NCI-H1930 (cell line): ENCODE measurements around the gene CCDC152.
"Not testable (repeated sequence)": the region's sequence is repeated elsewhere in the genome, so short reads cannot be mapped to it uniquely, and the experiment has no call there.

Experiments
- DNase-seq, 2 experiments: peaks; one replicate each; lab custom pipeline; 2025; lab: John Stamatoyannopoulos, UW

CCDC152 gene, protein sequence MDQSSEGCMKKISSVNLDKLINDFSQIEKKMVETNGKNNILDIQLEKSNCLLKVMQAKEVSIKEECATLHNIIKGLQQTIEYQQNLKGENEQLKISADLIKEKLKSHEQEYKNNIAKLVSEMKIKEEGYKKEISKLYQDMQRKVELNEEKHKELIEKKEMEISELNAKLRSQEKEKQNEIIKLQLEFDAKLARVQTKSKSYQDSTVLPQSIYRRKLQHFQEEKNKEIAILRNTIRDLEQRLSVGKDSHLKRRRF

DNA sequence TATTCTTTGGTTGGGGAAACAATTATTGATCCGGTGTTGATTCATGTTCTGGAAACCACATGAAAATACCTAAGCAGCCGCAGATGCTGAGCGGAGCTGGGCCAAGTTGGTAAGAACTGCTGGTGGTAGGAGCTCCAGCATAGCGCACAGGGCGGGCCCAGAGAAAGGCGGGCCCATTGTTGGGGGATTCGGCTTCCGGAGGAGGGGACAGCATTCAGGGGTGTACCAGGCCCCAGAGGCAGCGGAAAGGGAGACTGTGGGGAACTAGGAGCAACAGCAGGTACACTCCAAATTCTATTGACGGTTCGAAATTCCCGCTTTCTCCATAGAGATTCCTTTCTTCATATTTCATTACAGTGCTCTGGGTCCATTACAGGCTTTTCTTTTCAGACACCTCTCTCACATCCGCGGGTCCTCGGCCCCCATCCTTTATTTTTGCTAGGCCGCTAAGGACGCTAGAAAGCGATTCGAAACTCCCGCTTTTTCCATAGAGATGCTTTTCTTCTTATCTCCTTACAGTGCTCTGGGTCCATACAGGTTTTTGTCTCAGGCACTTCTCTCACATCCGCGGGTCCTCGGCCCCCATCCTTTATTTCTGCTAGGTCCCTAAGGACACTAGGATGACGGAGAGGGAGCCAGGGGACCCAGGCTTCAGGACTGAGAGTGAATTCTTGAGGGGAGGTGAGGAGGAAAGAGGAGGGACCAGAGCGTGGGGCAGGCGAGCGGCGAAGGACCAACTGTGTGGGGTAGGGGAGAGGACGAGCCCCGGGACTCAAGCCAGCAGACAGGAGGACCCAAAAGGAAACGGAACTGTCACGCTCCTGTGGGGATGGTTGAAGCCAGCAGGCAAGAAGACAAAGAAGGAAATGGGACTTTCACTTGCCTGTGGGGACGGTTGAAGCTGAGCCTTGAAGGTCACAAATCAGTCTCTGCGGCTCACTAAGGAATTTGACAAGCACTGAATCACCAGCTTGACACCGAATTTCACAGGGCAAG is at the start of gene CCDC152:
Gene CCDC152, plus strand, starts transcription at position 213 of the 996 bp plus-strand sequence. CDS start 2,304 bp downstream, outside the sequence.
- DNase-seq: no peak

- DNase-seq: no peak
These were observed 40.8 kb upstream of the CCDC152 start for GRCh38 chr5:42715785-42716184.

DNA sequence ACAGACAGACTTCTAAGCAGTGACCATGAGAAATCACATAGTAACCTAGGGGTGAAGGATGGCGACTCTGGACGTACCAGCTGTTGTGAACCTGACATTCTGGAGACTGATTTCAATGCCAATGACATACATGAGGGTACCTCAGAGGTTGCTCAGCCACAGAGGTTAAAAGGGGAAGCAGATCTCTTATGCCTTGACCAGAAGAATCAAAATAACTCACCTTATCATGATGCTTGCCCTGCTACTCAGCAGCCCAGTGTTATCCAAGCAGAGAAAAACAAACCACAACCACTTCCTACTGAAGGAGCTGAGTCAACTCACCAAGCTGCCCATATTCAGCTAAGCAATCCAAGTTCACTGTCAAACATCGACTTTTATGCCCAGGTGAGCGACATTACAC is 38.0 kb upstream of the CCDC152 start:
- DNase-seq: no peak

- DNase-seq: no peak
These were observed 37.6 kb upstream of the CCDC152 start for GRCh38 chr5:42719034-42719433.

DNA sequence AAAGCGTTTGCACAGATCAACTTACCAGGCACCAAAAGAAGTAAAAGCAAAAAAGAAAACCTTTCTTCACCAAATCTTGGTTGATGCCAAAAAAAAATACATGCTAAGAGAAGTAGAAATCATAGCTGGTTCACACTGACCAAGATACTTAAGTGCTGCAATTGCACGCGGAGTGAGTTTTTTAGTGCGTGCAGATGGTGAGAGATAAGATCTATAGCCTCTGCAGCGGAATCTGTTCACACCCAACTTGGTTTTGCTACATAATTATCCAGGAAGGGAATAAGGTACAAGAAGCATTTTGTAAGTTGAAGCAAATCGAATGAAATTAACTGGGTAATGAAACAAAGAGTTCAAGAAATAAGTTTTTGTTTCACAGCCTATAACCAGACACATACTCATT is 36.4 kb upstream of the CCDC152 start:
- DNase-seq: no peak

- no peak for DNase-seq
These were observed 35.1 kb upstream of the CCDC152 start for GRCh38 chr5:42721484-42721883.

GRCh38 chr5:42734531-42735058 is 22.0 kb upstream of the CCDC152 start:
- not testable (repeated sequence) for DNase-seq

- no peak for DNase-seq
These were observed 15.7 kb upstream of the CCDC152 start for GRCh38 chr5:42740920-42741319.

DNA sequence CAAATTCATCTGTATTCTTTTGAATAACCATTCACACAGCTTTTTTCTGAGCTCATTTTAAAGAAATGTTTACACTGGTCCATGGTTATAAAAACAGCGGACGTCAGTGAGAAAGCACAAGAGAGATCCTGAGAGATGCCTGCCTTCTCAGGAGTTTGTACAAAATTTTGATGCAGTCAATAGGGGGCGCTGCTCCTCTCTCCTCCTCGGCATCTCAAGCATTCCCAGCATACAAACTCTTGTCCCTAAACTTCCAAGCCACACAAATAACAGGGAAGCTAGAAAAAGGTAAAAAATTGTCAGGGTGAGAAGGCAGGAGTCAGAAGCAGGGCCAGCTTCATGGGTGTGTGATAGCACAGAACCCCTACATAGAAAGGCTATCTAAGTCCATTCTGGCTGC is 11.2 kb upstream of the CCDC152 start:
- DNase-seq: no peak

DNA sequence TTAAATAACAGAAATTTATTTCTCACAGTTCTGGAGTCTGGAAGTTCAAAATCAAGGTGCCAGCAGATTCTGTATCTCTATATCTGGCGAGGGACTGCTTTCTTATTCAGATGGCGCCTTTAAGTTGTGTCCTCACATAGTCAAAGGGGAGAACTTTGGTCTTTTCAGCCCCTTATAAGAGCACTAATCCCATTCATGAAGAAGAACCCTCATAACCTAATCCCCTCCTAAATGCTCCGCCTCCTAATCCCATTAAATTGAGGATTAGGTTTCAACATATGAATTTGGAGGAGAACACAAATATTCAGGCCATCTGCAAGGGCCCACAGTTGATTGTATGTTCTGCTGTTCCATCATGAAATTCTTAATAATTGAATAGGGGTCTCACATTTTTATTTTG is 10.8 kb upstream of the CCDC152 start:
- DNase-seq: no peak

DNA sequence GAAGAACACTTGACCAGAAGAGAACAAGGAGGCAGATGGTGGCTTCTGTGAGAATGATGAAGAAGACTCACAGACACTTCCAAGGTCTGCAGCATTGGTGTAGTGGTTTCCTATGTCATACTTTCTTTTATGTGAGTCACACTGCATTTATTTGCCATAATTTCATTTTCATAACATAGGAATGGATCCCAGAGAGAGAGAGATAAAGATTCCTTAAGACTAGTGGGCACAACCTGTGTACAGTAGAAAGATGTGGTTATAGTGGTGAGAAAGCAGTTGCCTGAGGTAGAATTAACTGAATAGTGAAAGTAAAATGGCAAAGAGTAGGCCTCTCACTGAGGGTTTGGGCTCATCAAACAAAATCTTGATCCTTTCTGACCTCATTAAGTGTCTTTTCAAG is 7.6 kb upstream of the CCDC152 start:
- DNase-seq: no peak

DNA sequence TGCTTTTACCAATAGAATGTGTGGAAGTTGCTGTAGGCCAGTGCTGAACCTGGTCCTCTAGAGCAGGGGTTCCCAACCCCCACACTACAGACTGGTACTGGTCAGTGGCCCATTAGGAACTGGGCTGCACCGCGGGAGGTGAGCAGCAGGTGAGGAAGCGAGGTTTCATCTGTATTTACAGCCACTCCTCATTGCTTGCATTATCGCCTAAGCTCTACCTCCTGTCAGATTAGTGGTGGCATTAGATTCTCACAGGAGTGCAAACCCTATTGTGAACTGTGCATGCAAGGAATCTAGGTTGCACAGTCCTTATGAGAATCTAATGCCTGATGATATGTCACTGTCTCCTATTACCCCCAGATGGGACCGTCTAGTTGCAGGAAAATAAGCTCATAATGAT is 6.1 kb upstream of the CCDC152 start:
- no peak for DNase-seq

GRCh38 chr5:42751044-42751443 is 5.6 kb upstream of the CCDC152 start:
- no peak for DNase-seq

GRCh38 chr5:42753099-42753498 is 3.5 kb upstream of the CCDC152 start:
- no peak for DNase-seq

DNA sequence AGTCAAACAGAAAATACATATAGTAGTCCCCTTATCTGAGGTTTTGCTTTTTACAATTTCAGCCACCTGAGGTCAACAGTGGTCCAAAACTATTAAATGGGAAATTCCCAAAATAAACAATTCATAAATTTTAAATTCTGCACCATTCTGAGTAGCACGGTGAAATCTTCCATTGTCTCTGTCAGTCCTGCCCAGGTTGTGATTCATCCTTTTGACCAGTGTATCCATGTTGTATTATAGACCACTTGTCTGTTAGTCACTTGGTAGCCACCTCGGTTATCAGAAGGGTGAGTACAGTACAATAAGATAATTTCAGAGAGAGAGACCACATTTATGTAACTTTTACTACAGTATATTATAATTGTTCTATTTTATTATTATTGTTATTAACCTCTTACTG is 2.8 kb downstream of the CCDC152 start:
- DNase-seq: no peak

- DNase-seq: no peak
These were observed 3.8 kb downstream of the CCDC152 start for GRCh38 chr5:42760426-42760825.

- no peak for DNase-seq
These were observed 5.2 kb downstream of the CCDC152 start for GRCh38 chr5:42761791-42762190.

GRCh38 chr5:42767491-42768105 is 11.0 kb downstream of the CCDC152 start:
- DNase-seq: peak in 1 of 2 experiments; percentile 34

DNA sequence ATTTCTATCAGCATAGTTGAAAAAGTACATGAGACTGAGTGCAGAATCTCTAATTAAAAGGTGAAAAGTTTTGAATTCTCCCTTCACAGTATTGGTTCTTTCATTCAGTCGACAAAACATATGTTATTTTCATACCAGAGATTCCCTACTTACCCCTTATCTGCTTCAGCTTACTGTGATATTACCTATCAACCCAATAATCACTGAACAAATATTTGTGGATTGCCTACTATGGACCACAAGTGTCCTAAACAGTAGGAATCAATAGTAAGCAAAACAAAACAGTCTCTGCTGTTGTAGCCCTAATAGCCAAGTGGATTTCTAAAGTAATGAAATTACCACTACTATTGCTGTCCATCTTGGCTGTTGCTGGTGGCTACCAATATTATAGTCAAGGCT is 11.5 kb downstream of the CCDC152 start:
- no peak for DNase-seq

DNA sequence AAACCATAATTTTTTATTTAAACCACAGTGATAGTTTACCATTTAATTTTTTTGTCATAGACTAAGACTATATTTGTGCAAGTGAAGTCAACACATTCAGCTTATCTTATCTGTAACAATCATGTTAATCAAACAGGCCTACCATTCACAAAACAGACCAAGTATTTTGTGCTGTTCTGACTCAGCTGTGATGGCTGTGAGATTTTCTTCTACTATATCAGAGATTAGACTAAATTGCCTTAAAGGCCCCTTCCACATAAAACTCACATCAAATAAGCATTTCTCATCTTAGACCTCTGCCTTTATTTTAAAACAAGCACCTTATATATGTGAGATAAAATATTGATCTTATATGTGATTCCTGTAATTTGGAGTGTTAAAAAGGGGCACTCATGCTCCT is 13.4 kb downstream of the CCDC152 start:
- no peak for DNase-seq

GRCh38 chr5:42772265-42772993 is 15.8 kb downstream of the CCDC152 start:
- no peak for DNase-seq

DNA sequence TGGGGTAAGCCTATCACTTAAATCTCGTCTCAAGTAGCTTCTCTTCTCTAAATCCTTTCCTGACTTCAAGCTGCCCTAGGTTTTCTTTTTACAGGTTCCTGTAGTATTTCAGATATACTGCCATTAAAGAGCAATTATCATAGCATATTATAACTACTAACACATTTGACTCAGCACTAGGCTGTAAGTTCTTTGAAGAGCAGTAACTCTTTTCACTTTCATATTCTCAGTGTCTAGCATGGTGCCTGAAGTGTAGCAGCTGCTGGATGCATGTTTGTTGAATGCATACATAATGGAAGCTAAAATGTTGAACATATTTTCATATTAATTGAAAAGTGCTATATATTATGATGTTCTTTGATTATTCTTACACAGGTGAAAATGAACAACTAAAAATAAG is 22.5 kb downstream of the CCDC152 start:
- DNase-seq: no peak
